ENCODE results near the gene TEX10. TPM values are rescaled to one million over a fixed set of nuclear protein-coding genes. Genes with fewer than 3 reads are reported as not detected.
"Not testable (repeated sequence)": the region's sequence is repeated elsewhere in the genome, so short reads cannot be mapped to it uniquely, and the experiment has no call there.

The TEX10 gene
- total RNA-seq, 2 donors from 2014 or later = 17.3 to 32.1 TPM

GRCh38 chr9:100394816-100395215, 42.1 kb upstream of the TEX10 start:
- Histone ChIP-seq H3K27ac (no peak overlapping the region), H3K4me1 (replicated peaks) (no peaks in the 10 kb centered on the region), H3K4me3 (no peak overlapping the region), H3K36me3 (no peaks in the 10 kb centered on the region), H3K27me3 (replicated peaks; ENCODE audit: insufficient read depth) (no peaks in the 10 kb centered on the region), H3K9me3 (no peaks in the 10 kb centered on the region)
- DNase-seq (ENCODE audit: low spot score) = no peak
- intact Hi-C loops (cut with DNase I) = no loop called here
- no peak for TF ChIP-seq POLR2A (IDR thresholded peaks at IDR 0.05)
- no peak for TF ChIP-seq POLR2AphosphoS5 (IDR thresholded peaks at IDR 0.05)
- TF ChIP-seq CTCF (IDR thresholded peaks at IDR 0.05) = no peak
- 79% methylated on average over 2 of the region's 2 CpGs for WGBS

- no peak overlapping the region for H3K4me3 ChIP-seq
- H3K4me1 ChIP-seq (replicated peaks) = no peaks in the 10 kb centered on the region
- DNase-seq (ENCODE audit: low spot score) = no peak
- H3K36me3 ChIP-seq = no peaks in the 10 kb centered on the region
- no peak overlapping the region for H3K27ac ChIP-seq
- intact Hi-C loops (cut with DNase I) = no loop called here
- H3K9me3 ChIP-seq = no peaks in the 10 kb centered on the region
- no peaks in the 10 kb centered on the region for H3K27me3 ChIP-seq (replicated peaks; ENCODE audit: insufficient read depth)
- TF ChIP-seq CTCF (IDR thresholded peaks at IDR 0.05) = no peak
- TF ChIP-seq POLR2AphosphoS5 (IDR thresholded peaks at IDR 0.05) = no peak
- no peak for TF ChIP-seq POLR2A (IDR thresholded peaks at IDR 0.05)
These were observed 41.4 kb upstream of the TEX10 start for GRCh38 chr9:100394032-100394695.

- H3K36me3 ChIP-seq; H3K27ac ChIP-seq; H3K4me3 ChIP-seq; H3K9me3 ChIP-seq; intact Hi-C loops (cut with DNase I); DNase-seq (ENCODE audit: low spot score); H3K27me3 ChIP-seq (replicated peaks; ENCODE audit: insufficient read depth); H3K4me1 ChIP-seq (replicated peaks): not testable (repeated sequence)
- WGBS = 95% methylated on average over 17 of the region's 21 CpGs
These were observed 40.2 kb upstream of the TEX10 start for GRCh38 chr9:100392989-100393388.

GRCh38 chr9:100379862-100380261, 27.1 kb upstream of the TEX10 start:
- no peak overlapping the region for H3K27ac ChIP-seq
- TF ChIP-seq POLR2AphosphoS5 (IDR thresholded peaks at IDR 0.05) (no peak), CTCF (IDR thresholded peaks at IDR 0.05) (no peak), POLR2A (IDR thresholded peaks at IDR 0.05) (no peak)
- WGBS = 78% methylated on average over 4 of the region's 4 CpGs
- intact Hi-C loops (cut with DNase I) = no loop called here
- no peaks in the 10 kb centered on the region for H3K27me3 ChIP-seq (replicated peaks; ENCODE audit: insufficient read depth)
- no peaks in the 10 kb centered on the region for H3K36me3 ChIP-seq
- H3K4me3 ChIP-seq = no peak overlapping the region
- H3K4me1 ChIP-seq (replicated peaks) = no peaks in the 10 kb centered on the region
- no peaks in the 10 kb centered on the region for H3K9me3 ChIP-seq
- DNase-seq (ENCODE audit: low spot score) = no peak

GRCh38 chr9:100377015-100377414, 24.3 kb upstream of the TEX10 start:
- intact Hi-C loops (cut with DNase I) = no loop called here
- Histone ChIP-seq H3K27me3 (replicated peaks; ENCODE audit: insufficient read depth) (no peaks in the 10 kb centered on the region), H3K4me1 (replicated peaks) (no peaks in the 10 kb centered on the region), H3K36me3 (no peaks in the 10 kb centered on the region), H3K9me3 (no peaks in the 10 kb centered on the region), H3K27ac (no peak overlapping the region), H3K4me3 (no peak overlapping the region)
- no peak for DNase-seq (ENCODE audit: low spot score)
- TF ChIP-seq POLR2A (IDR thresholded peaks at IDR 0.05) (no peak), CTCF (IDR thresholded peaks at IDR 0.05) (no peak), POLR2AphosphoS5 (IDR thresholded peaks at IDR 0.05) (no peak)
- WGBS = 56% methylated on average over 5 of the region's 5 CpGs
